HG03520 (cell line): ENCODE measurements around the gene UNC13C.

ENCODE experiments used
- ATAC-seq: cut with Tn5 transposase; IDR thresholded peaks from one replicate; pipeline ENCODE4 v1.9.1; 2021; ENCODE audit warnings: mild to moderate bottlenecking, moderate library complexity; ENCODE audit not compliant: unreplicated experiment

UNC13C gene

DNA sequence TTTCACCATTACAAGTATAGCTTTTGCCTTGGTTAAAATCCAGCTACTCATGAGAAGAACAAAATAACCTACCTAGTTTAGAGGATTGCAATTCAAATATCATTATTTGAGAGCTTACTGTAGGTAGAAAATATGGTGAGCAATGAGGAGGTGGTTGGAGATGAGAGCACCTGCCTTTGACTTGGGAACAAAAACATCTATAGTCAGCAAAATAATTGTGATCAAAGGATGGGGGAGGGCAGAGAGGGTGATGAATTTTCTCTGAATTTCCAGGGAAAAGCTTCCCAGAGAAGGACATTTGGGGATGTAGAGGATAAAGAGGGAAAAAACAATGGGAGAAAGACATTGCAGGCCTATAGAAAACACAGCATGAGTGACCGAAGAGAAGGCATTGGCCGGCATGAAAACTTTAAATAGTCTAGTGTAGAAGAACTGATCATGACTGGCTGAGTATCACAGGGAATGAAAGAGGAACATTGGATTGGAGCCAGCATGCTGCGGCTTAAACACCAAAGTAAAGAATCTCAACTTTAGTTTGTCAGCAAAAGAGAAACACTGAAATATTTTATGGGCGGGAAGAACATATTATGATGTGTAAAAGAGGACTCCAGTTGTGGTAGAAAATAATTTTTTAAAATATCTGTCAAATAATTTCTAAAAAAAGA is 581.3 kb downstream of the UNC13C start:
- no peak for ATAC-seq

DNA sequence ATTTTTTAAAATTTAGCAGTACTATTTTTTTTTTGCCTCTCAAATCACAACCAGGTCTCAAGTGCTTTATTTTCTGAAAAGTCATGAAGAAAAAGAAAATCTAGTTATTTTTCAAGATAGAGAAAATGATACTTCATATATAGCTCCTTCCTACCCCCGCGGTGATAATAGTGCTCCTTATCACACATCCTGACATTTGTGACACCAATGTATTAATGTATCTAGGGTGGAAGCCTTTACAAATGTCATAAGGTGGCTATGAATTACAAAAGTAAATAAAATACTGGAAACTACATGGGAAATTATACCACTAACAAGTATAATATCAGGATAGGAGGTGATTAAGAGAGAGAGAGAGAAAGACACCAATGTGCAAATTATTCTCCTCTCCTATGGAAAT is 582.2 kb downstream of the UNC13C start:
- no peak for ATAC-seq

DNA sequence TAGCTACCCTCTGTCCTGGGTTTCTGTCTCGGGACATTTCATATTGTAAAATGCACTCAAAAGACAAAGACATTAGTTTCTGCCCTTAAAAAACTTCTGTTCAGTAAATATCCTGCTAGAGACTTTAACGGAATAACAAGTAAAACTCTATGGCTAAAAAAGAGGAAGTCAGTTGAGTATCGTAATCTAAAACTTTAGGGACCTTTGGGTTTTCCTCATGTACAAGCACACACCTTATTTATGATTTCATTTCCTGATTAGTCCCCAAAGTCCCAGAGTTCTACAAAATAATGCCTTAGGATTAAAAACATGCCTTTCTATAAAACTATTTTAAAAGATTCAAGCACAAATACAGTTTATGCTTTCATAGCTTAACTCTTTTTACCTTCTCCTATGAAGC is 585.9 kb downstream of the UNC13C start:
- ATAC-seq = no peak

DNA sequence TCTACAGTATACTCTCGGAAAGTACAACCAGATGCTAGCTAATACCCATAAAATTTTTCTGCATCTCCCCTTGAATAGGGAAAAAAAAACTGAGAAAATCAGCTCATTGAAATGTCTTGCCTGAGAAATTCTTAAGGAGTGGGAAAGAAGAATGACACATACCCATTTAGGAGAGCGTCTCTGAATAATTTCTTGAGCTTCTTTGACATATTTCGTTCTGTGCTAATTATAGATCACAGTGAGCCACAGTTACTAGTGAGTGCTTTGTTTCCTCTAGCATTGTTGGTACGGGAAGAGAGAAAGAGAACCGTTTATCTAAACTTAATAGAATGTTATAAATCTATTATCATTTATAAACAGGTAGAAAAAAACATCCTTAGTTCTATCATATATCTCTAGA is 588.4 kb downstream of the UNC13C start:
- no peak for ATAC-seq

DNA sequence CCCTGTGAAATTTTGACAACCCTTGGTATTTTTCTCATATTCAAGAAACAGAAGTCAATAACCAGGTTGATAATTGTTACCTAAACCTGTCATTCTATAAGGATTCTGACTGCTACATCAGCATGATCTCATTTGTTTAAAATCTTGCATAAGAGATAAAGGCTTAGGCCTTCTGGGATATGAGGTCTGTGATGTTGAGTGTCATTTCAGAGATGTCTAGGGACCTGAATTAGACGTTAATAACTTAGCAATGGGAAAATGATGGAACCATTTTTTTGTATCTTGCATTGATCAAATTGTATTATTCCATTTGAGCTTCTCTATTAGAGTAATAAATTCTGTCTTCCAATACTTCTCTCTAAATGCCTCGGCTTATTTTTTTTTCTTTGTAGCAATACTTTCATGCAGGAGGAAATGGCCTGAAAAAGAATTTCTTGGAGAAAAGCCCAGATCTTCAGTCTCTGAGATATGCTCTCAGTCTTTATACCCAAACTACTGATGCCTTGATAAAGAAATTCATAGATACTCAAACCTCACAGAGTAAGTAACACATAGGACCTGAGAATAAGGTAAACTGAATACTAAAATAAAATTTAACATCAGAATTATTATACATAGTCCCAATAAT is 589.3 kb downstream of the UNC13C start:
- no peak for ATAC-seq

DNA sequence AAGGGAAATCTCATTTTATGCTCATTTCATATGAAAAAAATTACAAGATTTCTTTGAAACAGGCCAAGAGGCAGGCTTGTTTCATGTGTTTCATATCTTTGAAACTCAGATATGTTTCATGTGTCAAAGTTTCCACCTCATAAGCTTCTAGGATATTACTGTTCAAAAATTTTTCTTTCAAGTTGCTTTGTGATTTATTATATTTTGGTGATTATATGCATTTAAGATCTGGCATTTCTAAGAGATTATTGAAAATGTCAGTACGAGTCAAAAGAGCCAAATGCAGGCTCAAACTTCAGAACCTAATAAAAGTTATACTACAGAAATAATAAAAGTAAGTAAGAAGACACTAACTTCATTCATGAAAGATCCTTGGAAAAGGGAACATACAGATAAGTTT is 590.1 kb downstream of the UNC13C start:
- no peak for ATAC-seq

DNA sequence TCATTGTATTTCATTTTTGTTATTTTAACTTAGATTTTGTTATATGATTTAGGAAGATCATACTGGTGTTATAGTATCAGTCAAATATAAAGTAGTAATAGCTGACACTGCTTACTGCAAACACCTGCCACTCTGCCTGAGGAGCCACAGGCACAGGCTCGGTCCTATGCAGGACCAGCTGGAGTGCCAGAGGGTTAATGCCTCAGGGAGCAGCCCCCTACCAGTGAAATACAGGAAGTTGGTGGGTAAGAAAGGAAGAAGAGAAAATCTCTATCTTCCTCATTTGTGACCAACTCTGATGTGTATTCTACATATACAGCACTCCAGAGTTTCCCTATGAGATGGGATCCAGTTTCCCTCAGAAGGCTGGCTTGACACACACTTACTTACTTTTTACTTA is 593.3 kb downstream of the UNC13C start:
- no peak for ATAC-seq

DNA sequence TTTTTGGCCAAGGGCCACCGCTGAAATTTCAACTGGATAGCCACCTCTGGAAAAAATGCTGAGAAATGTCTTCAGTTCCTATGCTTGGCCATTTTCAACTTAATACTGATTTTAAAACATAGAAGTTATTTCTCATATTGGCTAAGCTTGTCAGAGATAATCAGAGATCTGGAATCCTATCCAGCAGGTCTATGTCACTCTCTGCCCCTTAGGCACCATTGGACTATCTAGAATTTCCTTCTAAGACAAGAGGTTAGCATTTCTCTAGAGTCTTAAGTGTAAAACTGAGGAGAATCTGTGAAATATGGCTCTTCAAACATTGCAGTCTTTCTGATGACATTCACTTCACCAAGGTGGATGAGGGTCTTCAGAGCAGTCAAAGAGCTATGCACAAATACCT is 597.3 kb downstream of the UNC13C start:
- ATAC-seq = no peak

DNA sequence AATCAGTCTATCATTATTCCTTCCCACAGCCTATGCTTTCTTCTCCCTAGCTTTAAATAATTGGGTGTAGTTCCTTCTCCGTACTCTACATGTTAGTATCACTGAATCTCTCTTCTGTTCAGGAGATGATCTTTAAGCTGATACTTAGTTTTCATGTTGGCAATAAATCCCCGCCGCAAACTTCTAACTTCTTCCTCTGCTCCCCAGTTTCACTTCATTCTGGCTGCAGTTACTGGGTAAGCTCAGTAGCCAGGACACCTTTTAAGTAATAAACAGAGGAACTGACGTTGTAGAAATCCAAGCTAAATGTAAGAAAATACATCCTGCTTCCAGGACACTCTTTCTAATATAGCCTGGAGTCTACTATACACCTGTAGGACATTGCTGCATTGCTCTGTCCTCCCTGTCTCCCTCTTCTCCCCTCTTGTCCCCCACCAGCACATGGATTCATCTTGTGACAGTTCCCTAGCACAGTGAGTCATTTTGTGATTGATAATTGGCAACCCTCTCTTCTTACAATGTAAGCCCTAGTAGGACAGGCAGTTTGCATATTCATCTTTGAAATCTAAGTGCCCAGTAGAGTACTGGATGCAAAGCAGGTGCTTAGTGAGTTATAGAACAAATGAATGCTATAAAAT is 598.2 kb downstream of the UNC13C start:
- ATAC-seq = no peak

DNA sequence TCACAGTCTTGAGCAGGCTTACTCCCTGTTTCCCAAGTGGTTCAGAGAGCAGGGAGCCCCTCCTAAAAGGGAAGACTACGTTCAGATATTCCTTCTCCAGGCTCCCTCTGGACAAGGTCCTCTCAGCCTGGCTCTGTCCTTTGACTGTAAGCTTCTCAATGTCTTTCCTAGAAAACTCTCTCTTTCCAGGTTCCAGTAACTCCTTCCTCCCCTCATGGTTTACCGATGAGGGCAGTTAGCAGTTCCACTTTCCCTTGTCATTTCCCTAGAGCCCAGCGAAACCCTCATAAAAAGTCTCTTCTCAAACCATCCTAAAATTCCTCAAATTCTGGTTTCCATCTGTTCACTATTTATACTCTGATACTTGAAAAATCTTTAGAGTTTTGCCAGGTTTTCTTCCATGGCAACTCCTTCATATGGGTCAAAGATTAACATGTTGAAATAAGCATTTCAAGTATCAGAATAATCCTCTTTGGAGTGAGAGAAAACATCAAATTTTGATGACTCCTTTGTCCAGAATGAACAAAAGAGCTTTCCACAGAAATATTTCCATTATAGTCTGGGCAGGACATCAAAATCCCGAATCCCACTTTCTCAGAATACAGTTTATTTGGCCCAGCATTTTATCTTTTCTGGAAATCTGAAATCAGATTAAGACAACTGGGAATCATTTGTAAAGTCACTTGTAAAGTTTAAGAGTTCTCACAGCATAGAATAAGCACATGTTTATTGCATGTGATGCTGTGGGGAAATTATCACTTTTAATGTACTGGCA is 599.4 kb downstream of the UNC13C start:
- no peak for ATAC-seq

DNA sequence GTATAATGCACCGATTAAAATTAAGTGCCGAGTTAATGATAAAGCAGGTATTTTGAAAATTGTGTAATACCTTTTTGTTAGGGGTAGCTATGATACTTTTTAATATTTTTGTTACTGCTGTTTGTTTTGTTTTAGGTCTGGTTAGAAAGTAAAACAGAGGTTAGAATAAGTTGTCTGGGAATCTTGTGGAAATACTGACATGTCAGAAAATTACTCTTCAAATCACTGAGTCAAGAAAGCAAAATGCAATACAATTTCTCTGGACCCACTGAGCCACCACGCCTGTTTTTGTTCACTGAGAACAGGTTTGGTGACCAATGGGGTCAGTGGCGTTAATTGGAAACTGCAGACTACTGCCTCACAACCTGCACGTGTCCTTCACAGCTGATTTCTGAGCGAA is 601.6 kb downstream of the UNC13C start:
- no peak for ATAC-seq

DNA sequence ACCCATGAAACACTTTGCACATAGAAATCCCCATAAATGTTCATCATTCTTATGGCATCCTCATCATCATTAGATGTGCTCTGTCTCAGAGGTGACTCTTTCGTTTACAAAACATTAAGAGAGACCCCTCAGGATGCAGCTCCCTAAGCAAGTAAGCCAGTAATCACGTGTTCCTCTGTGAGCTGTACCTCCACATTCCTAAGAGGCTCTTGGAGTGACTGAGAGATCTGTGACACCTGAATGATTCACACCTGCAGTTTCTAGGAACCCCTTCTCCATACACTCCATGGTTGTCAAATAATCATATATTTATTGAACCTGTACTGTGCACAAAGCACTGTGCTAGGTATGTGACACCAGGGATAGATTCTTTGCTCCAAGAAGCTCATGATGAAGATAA is 602.4 kb downstream of the UNC13C start:
- ATAC-seq = no peak

DNA sequence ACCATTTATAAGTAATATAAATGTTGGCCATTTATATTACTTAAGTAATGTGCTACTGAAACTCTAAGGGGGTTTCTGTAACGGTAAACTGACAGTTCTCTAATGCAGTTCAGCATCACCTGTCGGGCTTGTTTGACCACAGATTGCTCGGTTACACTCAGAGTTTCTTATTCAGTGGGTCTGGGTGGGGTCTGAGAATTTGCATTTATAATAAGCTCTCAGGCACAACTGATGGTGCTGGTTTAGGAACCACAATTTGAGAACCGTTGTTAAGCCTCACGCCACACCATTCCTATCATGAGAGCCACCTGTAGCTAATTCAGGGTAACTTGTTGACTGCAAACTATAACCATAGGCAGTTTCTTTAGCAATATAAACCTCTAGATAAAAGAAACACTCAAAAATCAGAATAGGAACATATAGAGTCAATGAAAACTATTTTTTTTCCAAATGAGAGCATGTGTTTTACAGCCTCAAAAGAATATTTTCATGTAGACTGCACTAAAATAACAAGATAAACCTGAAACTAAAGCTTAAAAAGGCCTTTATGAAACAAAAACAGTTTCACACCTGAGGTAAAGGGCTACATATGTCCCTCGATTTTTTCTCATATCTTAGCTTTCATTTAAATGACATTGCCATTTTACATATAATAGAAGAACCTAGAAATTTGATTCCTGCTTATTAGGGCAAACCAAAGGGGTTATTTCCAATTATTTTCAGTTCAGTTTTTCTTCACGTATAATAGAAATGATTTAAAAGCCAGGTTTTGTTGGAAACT is 604.8 kb downstream of the UNC13C start:
- ATAC-seq = peak; percentile 55

DNA sequence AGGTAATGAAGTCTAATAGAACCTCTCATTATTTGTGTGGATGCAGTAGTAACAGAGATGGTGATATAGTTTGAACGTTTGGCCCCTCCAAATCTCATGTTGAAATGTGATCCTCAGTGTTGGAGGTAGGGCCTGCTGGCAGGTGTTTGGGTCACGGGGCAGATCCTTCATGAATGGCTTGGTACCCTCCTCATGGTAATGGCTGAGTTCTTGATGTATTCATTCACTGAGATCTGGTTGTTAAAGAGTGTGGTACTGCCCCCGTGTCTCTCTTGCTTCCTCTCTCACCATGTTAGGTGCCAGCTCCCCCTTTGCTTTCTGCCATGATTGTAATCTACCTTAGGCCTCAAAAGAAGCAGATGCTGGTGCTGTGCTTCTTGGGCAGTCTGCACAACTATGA is 606.8 kb downstream of the UNC13C start:
- ATAC-seq = no peak

DNA sequence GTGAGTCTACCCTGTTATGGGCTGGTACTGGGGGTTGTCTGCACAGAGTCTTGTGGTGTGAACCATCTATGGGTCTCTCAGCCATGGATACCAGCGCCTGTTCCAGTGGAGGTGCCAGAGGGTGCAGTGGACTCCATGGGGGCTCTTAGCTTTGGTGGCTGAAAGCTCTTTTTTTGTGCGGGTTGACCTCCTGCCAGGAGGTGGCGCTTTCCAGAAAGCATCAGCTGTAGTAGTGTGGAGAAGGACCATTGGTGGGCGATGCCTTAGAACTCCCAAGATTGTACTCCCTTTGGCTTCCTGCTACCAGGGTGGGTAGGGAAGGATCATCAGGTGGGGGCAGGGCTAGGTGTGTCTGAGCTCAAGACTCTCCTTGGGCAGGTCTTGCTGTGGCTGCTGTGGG is 615.9 kb downstream of the UNC13C start:
- ATAC-seq = no peak

DNA sequence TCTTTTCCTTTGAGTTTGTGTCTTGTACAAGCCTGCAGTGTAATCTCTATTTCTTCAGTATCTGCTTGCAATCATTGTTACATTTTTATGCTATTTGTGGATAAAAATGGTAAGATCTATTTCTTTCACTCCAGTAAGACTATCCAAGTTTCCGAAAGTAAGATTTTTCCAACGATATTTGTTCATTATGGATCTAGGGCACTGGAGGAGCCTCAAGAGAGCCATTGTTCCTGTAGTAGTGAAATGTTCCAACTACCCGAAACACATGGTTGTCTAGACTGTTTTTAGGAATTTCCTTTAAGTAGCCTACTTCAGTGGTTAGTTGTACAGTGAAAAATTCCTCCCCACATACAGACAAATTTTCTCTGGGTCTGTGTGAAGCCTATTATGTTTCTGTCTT is 621.1 kb downstream of the UNC13C start:
- ATAC-seq = no peak

DNA sequence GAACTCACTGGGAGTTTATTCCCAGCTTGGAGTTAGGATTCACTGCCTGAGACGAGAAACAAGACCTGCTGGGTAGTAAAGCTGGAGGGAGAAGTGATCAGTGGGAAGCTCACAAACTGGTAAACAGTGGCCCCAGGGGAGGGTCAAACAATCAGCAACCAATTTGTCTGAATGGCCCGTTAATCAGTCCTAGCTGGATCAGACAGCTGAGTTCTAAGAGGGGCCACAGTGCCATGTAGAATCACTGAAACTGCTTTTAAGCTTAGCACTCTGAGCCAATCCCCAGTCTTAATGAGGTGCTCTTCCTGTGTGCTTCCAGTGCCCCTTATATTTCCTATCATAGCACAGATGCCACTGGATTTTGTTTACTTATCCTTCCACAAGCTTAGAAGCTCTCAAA is 626.8 kb downstream of the UNC13C start:
- no peak for ATAC-seq

DNA sequence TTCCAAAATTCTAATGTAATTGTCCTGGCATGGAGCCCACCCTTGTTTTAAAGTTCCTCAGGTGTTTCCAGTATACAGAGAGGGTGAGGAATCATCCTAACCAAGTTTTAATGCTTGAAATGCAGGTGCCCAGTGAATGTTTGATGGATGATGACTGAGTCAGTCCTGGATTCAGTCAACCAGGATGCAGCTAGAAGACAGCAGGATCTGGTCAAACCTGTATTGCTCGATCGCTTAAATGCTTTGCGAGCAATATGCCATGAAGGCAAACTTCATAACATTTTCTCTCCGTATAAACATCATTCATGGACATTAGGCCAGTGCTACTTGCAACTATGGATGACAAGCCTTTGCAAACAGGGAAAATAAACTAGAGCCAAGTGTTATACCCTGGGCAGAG is 627.3 kb downstream of the UNC13C start:
- ATAC-seq = no peak

DNA sequence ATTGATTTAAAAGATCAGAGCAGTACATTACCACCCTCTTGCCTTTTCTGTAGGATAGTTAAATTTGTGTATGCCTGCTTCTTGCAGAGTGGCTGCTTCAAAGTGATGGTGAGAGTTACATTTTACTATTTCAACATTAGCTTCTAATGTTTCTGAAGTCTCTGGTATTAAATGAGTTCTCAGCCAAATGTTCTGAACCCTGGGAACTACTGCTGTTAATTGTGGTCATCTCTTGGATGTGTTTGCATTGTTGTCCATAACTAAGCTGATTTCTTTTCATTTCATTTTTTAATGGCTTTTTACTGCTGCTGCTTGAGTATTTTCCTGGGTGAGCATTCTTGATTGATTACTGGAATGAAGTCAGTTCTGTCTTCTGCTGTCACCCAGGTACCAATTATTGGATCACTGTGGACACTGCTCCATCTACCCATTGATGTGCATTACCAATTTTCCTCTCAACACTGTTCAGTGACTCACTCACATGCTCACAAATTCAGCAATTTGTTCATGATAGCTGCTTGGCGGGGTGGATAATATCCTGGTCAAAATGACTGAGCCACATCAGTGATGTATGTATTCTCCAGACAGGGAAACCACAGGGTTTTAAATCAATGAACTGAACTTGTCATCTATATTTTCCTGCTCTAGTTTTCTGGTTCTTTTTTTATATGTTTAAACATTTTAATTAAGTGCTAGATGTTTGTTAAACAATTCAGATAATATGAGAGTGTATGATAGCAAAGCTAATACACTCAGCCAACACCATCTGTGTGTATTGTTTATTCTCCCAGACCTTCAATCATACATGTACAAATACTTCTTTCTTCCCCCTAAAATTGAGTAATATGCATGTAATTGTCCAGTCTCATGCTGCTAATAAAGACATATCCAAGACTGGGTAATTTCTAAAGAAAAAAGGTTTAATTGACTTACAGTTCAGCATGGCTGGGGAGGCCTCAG is 630.9 kb downstream of the UNC13C start:
- ATAC-seq = no peak

DNA sequence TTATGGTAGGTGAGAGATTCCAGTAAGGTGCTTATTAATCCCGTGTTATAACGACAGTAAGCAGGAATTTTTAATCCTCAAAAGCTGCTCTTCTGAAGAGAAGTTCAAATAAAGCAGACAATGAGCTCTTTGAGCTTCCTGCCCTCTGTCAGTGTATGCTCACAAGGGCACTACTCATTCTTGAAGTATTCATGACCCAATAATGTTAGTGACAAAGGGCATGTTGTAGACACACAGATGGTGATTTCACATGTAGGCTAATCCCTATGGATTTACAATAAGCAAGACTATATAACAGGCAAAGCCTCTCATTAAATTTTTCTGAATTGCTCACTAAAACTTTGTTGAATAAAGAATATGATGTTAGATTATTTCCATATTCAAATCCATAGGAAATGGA is 639.9 kb downstream of the UNC13C start:
- no peak for ATAC-seq
